SK-N-SH treated with all-trans-retinoic acid at 6 μM for 48 hours (cell line): ENCODE measurements around the gene FSD2.

ENCODE experiments used
- ATAC-seq: fragments of 200-7000 bp; cut with Tn5 transposase; 3 replicates; pipeline ENCODE4 v1.9.1; 2020; ENCODE audit warnings: mild to moderate bottlenecking, moderate library complexity
- ARNTL ChIP-seq: fragments of 450-650 bp; formaldehyde crosslinking; IDR thresholded peaks from 2 replicates; pipeline ENCODE4 v1.5.0; 2020; ENCODE audit warnings: low read depth, mild to moderate bottlenecking, moderate library complexity, borderline replicate concordance
- BACH2 ChIP-seq: fragments of 250-450 bp; sonication (Bioruptor Pico); IDR thresholded peaks from 2 replicates; pipeline ENCODE4 v1.9.0; 2021; ENCODE audit warnings: mild to moderate bottlenecking, borderline replicate concordance
- CSDC2 ChIP-seq: fragments of 250-450 bp; sonication (Bioruptor Pico); IDR thresholded peaks from 2 replicates; pipeline ENCODE4 v1.5.0; 2020; ENCODE audit warnings: mild to moderate bottlenecking, moderate library complexity
- CSRNP3 ChIP-seq: fragments of 250-450 bp; sonication (Bioruptor Pico); IDR thresholded peaks from 2 replicates; pipeline ENCODE4 v1.5.1; 2021; ENCODE audit warnings: mild to moderate bottlenecking, moderate library complexity
- ESRRG ChIP-seq: fragments of 250-450 bp; sonication (Bioruptor Pico); IDR thresholded peaks from 2 replicates; pipeline ENCODE4 v1.6.1; 2021; ENCODE audit warnings: mild to moderate bottlenecking
- GLIS3 ChIP-seq: fragments of 250-450 bp; sonication (Bioruptor Pico); IDR thresholded peaks from 2 replicates; pipeline ENCODE4 v1.5.0; 2020; ENCODE audit warnings: mild to moderate bottlenecking, moderate library complexity
- ISL1 ChIP-seq: fragments of 250-450 bp; sonication (Bioruptor Pico); IDR thresholded peaks from 2 replicates; pipeline ENCODE4 v2.1.2; 2022; ENCODE audit warnings: mild to moderate bottlenecking, moderate library complexity
- OSR1 ChIP-seq: fragments of 250-450 bp; sonication (Bioruptor Pico); IDR thresholded peaks from 2 replicates; pipeline ENCODE4 v1.8.0; 2022; ENCODE audit warnings: moderate library complexity, mild to moderate bottlenecking, inconsistent platforms
- PATZ1 ChIP-seq: fragments of 250-450 bp; sonication (Bioruptor Pico); IDR thresholded peaks from 2 replicates; pipeline ENCODE4 v1.8.0; 2020; ENCODE audit warnings: mild to moderate bottlenecking, moderate library complexity, borderline replicate concordance
- POU6F1 ChIP-seq: fragments of 250-450 bp; sonication (Bioruptor Pico); IDR thresholded peaks from 2 replicates; pipeline ENCODE4 v1.8.0; 2021; ENCODE audit warnings: low read depth, mild to moderate bottlenecking, moderate library complexity, borderline replicate concordance
- PPARA ChIP-seq: fragments of 250-450 bp; sonication (Bioruptor Pico); IDR thresholded peaks from 2 replicates; pipeline ENCODE4 v1.5.0; 2020; ENCODE audit warnings: mild to moderate bottlenecking, borderline replicate concordance
- RARB ChIP-seq: fragments of 250-450 bp; sonication (Bioruptor Pico); IDR thresholded peaks from 2 replicates; pipeline ENCODE4 v1.8.0; 2021; ENCODE audit warnings: mild to moderate bottlenecking, moderate library complexity
- SNAI2 ChIP-seq: fragments of 250-450 bp; sonication (Bioruptor Pico); IDR thresholded peaks from 2 replicates; pipeline ENCODE4 v1.5.0; 2020; ENCODE audit warnings: mild to moderate bottlenecking, moderate library complexity
- TCF4 ChIP-seq: fragments of 250-450 bp; sonication (Bioruptor Pico); IDR thresholded peaks from 2 replicates; pipeline ENCODE4 v1.8.0; 2021; ENCODE audit warnings: mild to moderate bottlenecking, moderate library complexity, borderline replicate concordance
- TOX ChIP-seq: fragments of 250-450 bp; sonication (Bioruptor Pico); IDR thresholded peaks from 2 replicates; pipeline ENCODE4 v1.8.0; 2021; ENCODE audit warnings: mild to moderate bottlenecking, moderate library complexity, borderline replicate concordance
- ZC3H10 ChIP-seq: fragments of 250-450 bp; sonication (Bioruptor Pico); IDR thresholded peaks from 2 replicates; pipeline ENCODE4 v1.5.1; 2021; ENCODE audit warnings: mild to moderate bottlenecking, moderate library complexity
- ZFP3 ChIP-seq: fragments of 250-450 bp; sonication (Bioruptor Pico); IDR thresholded peaks from 2 replicates; pipeline ENCODE4 v1.5.0; 2020; ENCODE audit warnings: mild to moderate bottlenecking, moderate library complexity
- ZFP30 ChIP-seq: fragments of 450-650 bp; formaldehyde crosslinking; IDR thresholded peaks from 2 replicates; pipeline ENCODE4 v1.5.0; 2022; ENCODE audit warnings: mild to moderate bottlenecking, moderate library complexity
- ZNF565 ChIP-seq: fragments of 450-650 bp; formaldehyde crosslinking; conservative IDR thresholded peaks from 2 replicates; pipeline ENCODE4 v1.5.0; 2020; ENCODE audit warnings: low read depth, mild to moderate bottlenecking, moderate library complexity
- ZNF70 ChIP-seq: fragments of 450-650 bp; formaldehyde crosslinking; IDR thresholded peaks from 2 replicates; pipeline ENCODE4 v1.5.0; 2020; ENCODE audit warnings: mild to moderate bottlenecking, moderate library complexity
- TF ChIP-seq, protein P1 (sequence below): fragments of 250-450 bp; sonication (Bioruptor Pico); IDR thresholded peaks from 2 replicates; pipeline ENCODE4 v1.5.1; 2020; ENCODE audit warnings: low read depth, mild to moderate bottlenecking, moderate library complexity

FSD2 gene

DNA sequence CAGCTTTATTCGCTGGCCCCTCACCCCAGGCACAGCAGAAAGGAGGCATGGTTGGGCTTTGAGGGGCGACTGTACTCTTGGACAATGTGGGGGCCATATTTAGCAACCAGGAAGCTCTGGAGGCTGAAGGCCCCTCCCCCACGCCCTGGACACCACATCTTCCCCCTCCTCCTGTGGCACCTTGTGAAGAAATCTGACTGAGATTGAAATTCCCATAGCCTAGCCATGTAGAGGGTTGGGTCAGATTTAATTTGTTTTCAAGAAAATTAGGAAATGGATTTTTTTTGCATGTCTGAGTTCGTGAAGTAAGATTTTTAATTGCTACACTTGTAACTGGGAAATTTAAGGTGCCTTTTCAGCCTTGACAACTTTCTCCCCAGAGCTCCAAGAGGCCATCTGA, 24.5 kb downstream of the FSD2 start:
- no peak for TF ChIP-seq CSDC2 (CRISPR knock-in tag)
- TF ChIP-seq POU6F1: no peak
- TF ChIP-seq ZC3H10 (CRISPR knock-in tag): no peak
- TF ChIP-seq ZNF70 (CRISPR knock-in tag): no peak
- TF ChIP-seq ESRRG: no peak
- TF ChIP-seq GLIS3 (CRISPR knock-in tag): no peak
- no peak for TF ChIP-seq CSRNP3
- TF ChIP-seq ARNTL: no peak
- TF ChIP-seq SNAI2 (CRISPR knock-in tag): no peak
- no peak for TF ChIP-seq ZNF565
- TF ChIP-seq ZFP30: no peak
- no peak for TF ChIP-seq BACH2 (CRISPR knock-in tag)
- no peak for TF ChIP-seq ISL1 (CRISPR knock-in tag)
- no peak for TF ChIP-seq PATZ1
- ATAC-seq: no peak

DNA sequence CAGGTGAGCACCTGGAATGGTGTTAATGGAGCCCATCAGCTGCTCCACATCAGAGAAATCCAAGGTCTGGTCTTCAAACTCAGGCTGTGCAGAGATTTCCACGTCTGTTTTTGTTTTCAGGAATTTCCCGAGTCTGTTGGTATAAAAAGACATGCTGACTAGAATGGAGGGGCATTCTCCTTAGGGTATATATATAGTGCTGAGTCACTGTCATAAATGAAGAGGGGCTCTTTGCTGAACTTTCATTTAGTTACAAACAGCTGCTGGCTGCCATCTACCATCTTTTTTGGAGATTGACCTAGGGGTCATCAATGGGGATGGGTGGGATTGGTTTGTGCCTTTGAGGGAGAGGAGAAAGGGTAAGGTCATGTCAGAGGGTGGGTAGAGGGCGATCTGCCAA, 27.1 kb downstream of the FSD2 start:
- TF ChIP-seq TCF4 (CRISPR knock-in tag) (no peak), OSR1 (no peak), ZFP3 (no peak), BACH2 (CRISPR knock-in tag) (no peak), RARB (CRISPR knock-in tag) (no peak), SNAI2 (CRISPR knock-in tag) (no peak), ARNTL (no peak), ZC3H10 (CRISPR knock-in tag) (no peak), PPARA (CRISPR knock-in tag) (no peak), TOX (CRISPR knock-in tag) (no peak), ZNF70 (CRISPR knock-in tag) (no peak), CSRNP3 (no peak), ISL1 (CRISPR knock-in tag) (no peak), ZFP30 (no peak), ESRRG (no peak), CSDC2 (CRISPR knock-in tag) (no peak), PATZ1 (no peak), ZNF565 (no peak)
- TF ChIP-seq, protein P1, sequence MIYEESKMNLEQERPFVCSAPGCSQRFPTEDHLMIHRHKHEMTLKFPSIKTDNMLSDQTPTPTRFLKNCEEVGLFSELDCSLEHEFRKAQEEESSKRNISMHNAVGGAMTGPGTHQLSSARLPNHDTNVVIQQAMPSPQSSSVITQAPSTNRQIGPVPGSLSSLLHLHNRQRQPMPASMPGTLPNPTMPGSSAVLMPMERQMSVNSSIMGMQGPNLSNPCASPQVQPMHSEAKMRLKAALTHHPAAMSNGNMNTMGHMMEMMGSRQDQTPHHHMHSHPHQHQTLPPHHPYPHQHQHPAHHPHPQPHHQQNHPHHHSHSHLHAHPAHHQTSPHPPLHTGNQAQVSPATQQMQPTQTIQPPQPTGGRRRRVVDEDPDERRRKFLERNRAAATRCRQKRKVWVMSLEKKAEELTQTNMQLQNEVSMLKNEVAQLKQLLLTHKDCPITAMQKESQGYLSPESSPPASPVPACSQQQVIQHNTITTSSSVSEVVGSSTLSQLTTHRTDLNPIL: no peak
- no peak for ATAC-seq

DNA sequence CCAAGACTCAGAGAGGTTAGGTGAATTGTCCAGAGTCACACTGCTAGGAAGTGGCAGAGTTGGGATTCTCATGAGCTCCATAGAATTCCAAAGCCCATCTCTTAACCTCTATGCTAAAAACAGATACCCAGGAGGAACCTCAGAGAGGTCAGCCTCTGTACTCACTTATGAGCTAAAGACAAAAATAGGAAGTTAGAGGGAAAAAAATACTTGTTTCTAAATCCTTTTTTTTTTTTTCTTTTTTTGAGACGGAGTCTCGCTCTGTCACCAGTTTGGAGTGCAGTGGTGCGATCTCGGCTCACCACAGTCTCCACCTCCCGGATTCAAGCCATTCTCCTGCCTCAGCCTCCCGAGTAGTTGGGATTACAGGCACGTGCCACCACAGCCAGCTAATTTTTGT, 31.4 kb downstream of the FSD2 start:
- no peak for TF ChIP-seq PPARA (CRISPR knock-in tag)
- no peak for TF ChIP-seq ZFP30
- TF ChIP-seq POU6F1: no peak
- no peak for TF ChIP-seq ISL1 (CRISPR knock-in tag)
- no peak for TF ChIP-seq RARB (CRISPR knock-in tag)
- TF ChIP-seq ZNF565: no peak
- TF ChIP-seq BACH2 (CRISPR knock-in tag): no peak
- TF ChIP-seq OSR1: no peak
- no peak for TF ChIP-seq SNAI2 (CRISPR knock-in tag)
- no peak for TF ChIP-seq ZC3H10 (CRISPR knock-in tag)
- TF ChIP-seq CSDC2 (CRISPR knock-in tag): no peak
- TF ChIP-seq, all 23 proteins: peak for 0

More for the DNA sequence above, 31.4 kb downstream of the FSD2 start:
- no peak for ATAC-seq
